Osteocyte (in vitro differentiated cells): ENCODE results near the gene SOBP. TPM values are rescaled to one million over a fixed set of nuclear protein-coding genes. Genes with fewer than 3 reads are reported as not detected.

Experiments
- DNase-seq: peaks from one replicate; pipeline ENCODE4 v3.0.0; 2021; ENCODE audit warnings: mixed read lengths; ENCODE audit not compliant: unreplicated experiment; ENCODE audit errors: extremely low spot score
- H3K27ac Mint-ChIP-seq: one replicate; pipeline ENCODE4 v1.8.0; 2021; ENCODE audit warnings: mild to moderate bottlenecking, mixed read lengths; ENCODE audit not compliant: unreplicated experiment
- H3K27me3 Mint-ChIP-seq: one replicate; pipeline ENCODE4 v1.8.0; 2021; ENCODE audit warnings: mixed read lengths; ENCODE audit not compliant: unreplicated experiment
- H3K36me3 Mint-ChIP-seq: one replicate; pipeline ENCODE4 v1.8.0; 2021; ENCODE audit warnings: mixed read lengths; ENCODE audit not compliant: unreplicated experiment
- H3K4me1 Mint-ChIP-seq: one replicate; pipeline ENCODE4 v1.8.0; 2021; ENCODE audit warnings: mixed read lengths; ENCODE audit not compliant: unreplicated experiment
- H3K4me3 Mint-ChIP-seq: one replicate; pipeline ENCODE4 v1.8.0; 2021; ENCODE audit warnings: mild to moderate bottlenecking, moderate library complexity, mixed read lengths; ENCODE audit not compliant: unreplicated experiment
- H3K9me3 Mint-ChIP-seq: one replicate; pipeline ENCODE4 v1.8.0; 2021; ENCODE audit warnings: mixed read lengths; ENCODE audit not compliant: unreplicated experiment
- CTCF ChIP-seq: fragments of 200-600 bp; sonication (generic); IDR thresholded peaks from 2 replicates; pipeline ENCODE4 v1.5.0; 2021; ENCODE audit warnings: antibody characterized with exemption, mild to moderate bottlenecking, moderate library complexity
- total RNA-seq: library from RNA; stranded (reverse); gene quantifications from 2 replicates; pipeline ENCODE4 v1.2.1, GENCODE V29; 2021

The SOBP gene
- total RNA-seq, 1 donor from 2014 or later = 7.4 TPM

- Mint-ChIP-seq H3K4me3 (no peak overlapping the region), H3K9me3 (peaks cover 4% of the 10 kb centered on the region), H3K36me3 (no peaks in the 10 kb centered on the region), H3K27ac (no peak overlapping the region), H3K27me3 (no peaks in the 10 kb centered on the region), H3K4me1 (peaks cover 17% of the 10 kb centered on the region)
- no peak for DNase-seq
- TF ChIP-seq CTCF = no peak
Measured at GRCh38 chr6:107699254-107699653, 209.3 kb downstream of the SOBP start.

- Mint-ChIP-seq H3K27me3 (no peaks in the 10 kb centered on the region), H3K4me1 (peaks cover 21% of the 10 kb centered on the region), H3K27ac (no peak overlapping the region), H3K36me3 (no peaks in the 10 kb centered on the region), H3K9me3 (peaks cover 4% of the 10 kb centered on the region), H3K4me3 (no peak overlapping the region)
- no peak for TF ChIP-seq CTCF
- no peak for DNase-seq
Measured at GRCh38 chr6:107699697-107700325, 209.9 kb downstream of the SOBP start.

- Mint-ChIP-seq H3K27ac (no peak overlapping the region), H3K9me3 (no peaks in the 10 kb centered on the region), H3K27me3 (no peaks in the 10 kb centered on the region), H3K4me3 (no peak overlapping the region), H3K4me1 (peaks cover 5% of the 10 kb centered on the region), H3K36me3 (no peaks in the 10 kb centered on the region)
- no peak for DNase-seq
- TF ChIP-seq CTCF = no peak
Measured at GRCh38 chr6:107703606-107704005, 213.7 kb downstream of the SOBP start.

- no peaks in the 10 kb centered on the region for H3K27me3 Mint-ChIP-seq
- no peaks in the 10 kb centered on the region for H3K9me3 Mint-ChIP-seq
- DNase-seq = no peak
- no peaks in the 10 kb centered on the region for H3K36me3 Mint-ChIP-seq
- peak; percentile 84 for TF ChIP-seq CTCF
- no peak overlapping the region for H3K27ac Mint-ChIP-seq
- peaks cover 4% of the 10 kb centered on the region for H3K4me1 Mint-ChIP-seq
- peak overlapping the region; percentile 19 for H3K4me3 Mint-ChIP-seq
Measured at GRCh38 chr6:107704347-107705013, 214.6 kb downstream of the SOBP start.

- no peaks in the 10 kb centered on the region for H3K27me3 Mint-ChIP-seq
Measured at GRCh38 chr6:107706516-107707115, 216.7 kb downstream of the SOBP start.

More at GRCh38 chr6:107706516-107707115, 216.7 kb downstream of the SOBP start:
- Mint-ChIP-seq H3K9me3 (no peaks in the 10 kb centered on the region), H3K36me3 (no peaks in the 10 kb centered on the region), H3K4me1 (peaks cover 4% of the 10 kb centered on the region), H3K4me3 (no peak overlapping the region), H3K27ac (no peak overlapping the region)
- DNase-seq = no peak
- no peak for TF ChIP-seq CTCF
